ENCODE results near the gene AUH. TPM values are rescaled to one million over a fixed set of nuclear protein-coding genes. Genes with fewer than 3 reads are reported as not detected.

Gene AUH
- total RNA-seq, 4 donors from 2014 or later: 10.6 to 25.4 (median 16.7) TPM

- no peak overlapping the region for H3K27ac ChIP-seq
- no peak for DNase-seq
- intact Hi-C loops (cut with DNase I): no loop called here
- H3K27me3 ChIP-seq: no peaks in the 10 kb centered on the region
- TF ChIP-seq, protein P1, sequence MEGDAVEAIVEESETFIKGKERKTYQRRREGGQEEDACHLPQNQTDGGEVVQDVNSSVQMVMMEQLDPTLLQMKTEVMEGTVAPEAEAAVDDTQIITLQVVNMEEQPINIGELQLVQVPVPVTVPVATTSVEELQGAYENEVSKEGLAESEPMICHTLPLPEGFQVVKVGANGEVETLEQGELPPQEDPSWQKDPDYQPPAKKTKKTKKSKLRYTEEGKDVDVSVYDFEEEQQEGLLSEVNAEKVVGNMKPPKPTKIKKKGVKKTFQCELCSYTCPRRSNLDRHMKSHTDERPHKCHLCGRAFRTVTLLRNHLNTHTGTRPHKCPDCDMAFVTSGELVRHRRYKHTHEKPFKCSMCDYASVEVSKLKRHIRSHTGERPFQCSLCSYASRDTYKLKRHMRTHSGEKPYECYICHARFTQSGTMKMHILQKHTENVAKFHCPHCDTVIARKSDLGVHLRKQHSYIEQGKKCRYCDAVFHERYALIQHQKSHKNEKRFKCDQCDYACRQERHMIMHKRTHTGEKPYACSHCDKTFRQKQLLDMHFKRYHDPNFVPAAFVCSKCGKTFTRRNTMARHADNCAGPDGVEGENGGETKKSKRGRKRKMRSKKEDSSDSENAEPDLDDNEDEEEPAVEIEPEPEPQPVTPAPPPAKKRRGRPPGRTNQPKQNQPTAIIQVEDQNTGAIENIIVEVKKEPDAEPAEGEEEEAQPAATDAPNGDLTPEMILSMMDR (IDR thresholded peaks at IDR 0.05): no peak
- no peak for TF ChIP-seq POLR2A (IDR thresholded peaks at IDR 0.05)
- no peak overlapping the region for H3K4me3 ChIP-seq
- WGBS, 2 donors: 95 to 100% methylated on average over 2 of the region's 2 CpGs
- no peaks in the 10 kb centered on the region for H3K9me3 ChIP-seq
- H3K4me1 ChIP-seq: peaks cover 0 to 8% (median 0%) of the 10 kb centered on the region in 3 donors
- peaks cover 0 to 7% (median 0%) of the 10 kb centered on the region in 3 donors for H3K36me3 ChIP-seq
Observed at GRCh38 chr9:91247278-91247677, 114.4 kb downstream of the AUH start.

- DNase-seq: no peak
- TF ChIP-seq, protein P1 (IDR thresholded peaks at IDR 0.05): no peak
- peaks cover 0 to 7% (median 0%) of the 10 kb centered on the region in 3 donors for H3K36me3 ChIP-seq
- no peak overlapping the region for H3K27ac ChIP-seq
- no peaks in the 10 kb centered on the region for H3K9me3 ChIP-seq
- H3K27me3 ChIP-seq: no peaks in the 10 kb centered on the region
- intact Hi-C loops (cut with DNase I): no loop called here
- 78% methylated on average over 5 of the region's 5 CpGs for WGBS, 2 donors
- H3K4me1 ChIP-seq: peaks cover 0 to 8% (median 0%) of the 10 kb centered on the region in 3 donors
- H3K4me3 ChIP-seq: no peak overlapping the region
Observed at GRCh38 chr9:91246846-91247245, 114.9 kb downstream of the AUH start.

DNA sequence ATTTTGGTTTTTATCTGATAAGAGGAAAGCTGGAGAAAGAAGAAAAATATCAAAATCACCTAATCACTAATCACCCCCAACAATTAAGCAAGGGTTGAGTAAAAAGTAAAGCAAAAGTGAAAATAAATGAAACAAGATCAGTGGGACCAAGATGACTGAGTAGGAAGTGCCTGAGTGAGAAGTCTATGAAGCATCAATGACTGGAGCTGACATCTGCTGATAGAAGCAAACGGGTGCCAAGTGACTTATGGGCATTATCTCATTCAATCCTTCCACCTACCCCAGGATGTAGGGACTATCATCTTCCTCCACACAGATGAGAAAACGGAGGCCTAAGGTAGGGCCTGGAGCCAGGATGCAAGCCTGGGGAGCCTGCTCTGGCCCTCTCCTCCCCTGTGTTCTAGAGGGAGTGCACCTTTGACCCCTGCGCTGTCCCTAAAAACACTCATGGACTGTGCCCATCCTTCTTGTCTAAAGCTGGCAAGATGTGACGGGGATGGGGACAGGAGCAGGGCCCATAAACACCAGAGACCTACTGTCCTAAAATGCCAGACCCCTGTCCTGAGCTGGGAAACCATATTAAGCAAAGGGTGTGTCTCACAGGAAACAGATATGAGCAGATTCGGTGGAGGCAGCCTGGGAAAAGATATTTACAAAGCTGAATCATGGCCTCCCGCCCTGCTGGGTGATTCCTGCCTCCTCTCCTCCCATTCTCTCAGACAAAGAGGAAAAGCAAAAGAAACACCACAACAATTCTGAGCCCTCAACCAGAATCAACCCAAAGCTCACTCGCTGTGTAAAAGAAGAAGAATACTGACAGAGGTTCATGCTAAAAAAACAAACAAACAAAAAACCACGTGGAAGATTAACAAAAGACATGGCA lies 116.0 kb downstream of the AUH start:
- intact Hi-C loops (cut with DNase I): no loop called here

GRCh38 chr9:91243029-91243428 lies 118.7 kb downstream of the AUH start:
- Histone ChIP-seq H3K27me3 (no peaks in the 10 kb centered on the region), H3K4me1 (peaks cover 0 to 8% (median 0%) of the 10 kb centered on the region in 3 donors), H3K36me3 (peaks cover 0 to 7% (median 0%) of the 10 kb centered on the region in 3 donors), H3K27ac (no peak overlapping the region), H3K4me3 (no peak overlapping the region), H3K9me3 (no peaks in the 10 kb centered on the region)
- TF ChIP-seq, protein P1 (IDR thresholded peaks at IDR 0.05): no peak
- no peak for TF ChIP-seq POLR2A (IDR thresholded peaks at IDR 0.05)
- no peak for DNase-seq
- WGBS, 2 donors: 88 to 100% methylated on average over 2 of the region's 2 CpGs
- intact Hi-C loops (cut with DNase I): no loop called here

More for the DNA sequence above, 116.0 kb downstream of the AUH start:
- Histone ChIP-seq H3K27me3 (no peaks in the 10 kb centered on the region), H3K9me3 (no peaks in the 10 kb centered on the region), H3K27ac (no peak overlapping the region), H3K4me1 (peaks cover 0 to 8% (median 0%) of the 10 kb centered on the region in 3 donors), H3K36me3 (peaks cover 0 to 7% (median 0%) of the 10 kb centered on the region in 3 donors), H3K4me3 (no peak overlapping the region)
- DNase-seq: no peak
- TF ChIP-seq POLR2A (IDR thresholded peaks at IDR 0.05): no peak
- TF ChIP-seq, protein P1 (IDR thresholded peaks at IDR 0.05): no peak
- WGBS, 2 donors: 63 to 68% methylated on average over 7 to 8 of the region's 8 CpGs

- WGBS, 2 donors: 81 to 86% methylated on average over 3 to 4 of the region's 4 CpGs
- Histone ChIP-seq H3K36me3 (peaks cover 0 to 7% (median 0%) of the 10 kb centered on the region in 3 donors), H3K27me3 (no peaks in the 10 kb centered on the region), H3K27ac (no peak overlapping the region), H3K4me3 (no peak overlapping the region), H3K4me1 (peaks cover 0 to 8% (median 0%) of the 10 kb centered on the region in 3 donors), H3K9me3 (no peaks in the 10 kb centered on the region)
- no peak for DNase-seq
- TF ChIP-seq, protein P1 (IDR thresholded peaks at IDR 0.05): no peak
- TF ChIP-seq POLR2A (IDR thresholded peaks at IDR 0.05): no peak
- intact Hi-C loops (cut with DNase I): no loop called here
Observed at GRCh38 chr9:91241909-91242308, 119.8 kb downstream of the AUH start.

All from esophagus squamous epithelium (tissue), 5 donors.